NCI-H460 (cell line): ENCODE results near the gene PSMD8. TPM values are rescaled to one million over a fixed set of nuclear protein-coding genes. Genes with fewer than 3 reads are reported as not detected.
"Not testable (repeated sequence)": the region's sequence is repeated elsewhere in the genome, so short reads cannot be mapped to it uniquely, and the experiment has no call there.

Experiments
- DNase-seq: peaks from one replicate; pipeline ENCODE4 v3.0.0-alpha.2; 2016; ENCODE audit warnings: low read depth; ENCODE audit errors: extremely low read depth
- total RNA-seq: library from RNA; depleted of rRNA; stranded (reverse); fragments of >200 nt; shearing (Covaris generic); gene quantifications from 2 replicates; pipeline ENCODE4 v1.2.3, GENCODE V29; 2014

Gene PSMD8
- total RNA-seq, 1 experiment from 2014 or later, result 155 TPM

GRCh38 chr19:38409631-38410133 is 35.3 kb downstream of the PSMD8 start:
- no peak for DNase-seq

DNA sequence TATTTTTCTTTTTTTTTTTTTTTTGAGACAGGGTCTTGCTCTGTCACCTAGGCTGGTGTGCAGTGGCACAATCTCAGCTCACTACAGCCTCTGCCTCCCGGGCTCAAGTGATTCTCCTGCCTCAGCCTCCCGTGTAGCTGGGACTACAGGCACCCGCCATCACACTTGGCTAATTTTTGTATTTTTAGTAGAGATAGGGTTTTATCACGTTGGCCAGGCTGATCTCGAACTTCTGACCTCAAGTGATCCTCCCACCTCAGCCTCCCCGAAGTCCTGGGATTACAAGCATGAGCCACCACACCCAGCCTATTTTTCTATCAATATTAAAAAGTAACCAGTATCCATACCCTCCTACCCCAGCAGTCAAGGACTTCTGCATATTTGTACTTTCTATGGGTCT is 36.0 kb downstream of the PSMD8 start:
- not testable (repeated sequence) for DNase-seq

GRCh38 chr19:38411041-38411712 is 36.8 kb downstream of the PSMD8 start:
- DNase-seq, result no peak

DNA sequence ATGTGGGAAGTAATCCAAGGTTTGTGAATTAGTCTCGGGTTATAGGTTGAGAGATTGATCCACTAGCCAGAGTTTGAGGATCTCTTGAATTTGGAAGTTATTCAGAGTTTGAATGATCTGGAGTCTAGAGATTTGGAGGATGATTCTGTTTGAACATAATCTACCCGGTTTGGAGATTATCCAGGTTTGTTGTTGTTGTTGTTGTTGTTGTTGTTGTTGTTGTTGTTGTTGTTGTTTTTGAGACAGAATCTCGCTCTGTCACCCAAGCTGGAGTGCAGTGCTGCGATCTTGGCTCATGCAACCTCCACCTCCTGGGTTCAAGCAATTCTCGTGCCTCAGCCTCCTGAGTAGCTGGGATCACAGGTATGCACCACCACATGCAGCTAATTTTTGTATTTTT is 37.5 kb downstream of the PSMD8 start:
- DNase-seq, result not testable (repeated sequence)

DNA sequence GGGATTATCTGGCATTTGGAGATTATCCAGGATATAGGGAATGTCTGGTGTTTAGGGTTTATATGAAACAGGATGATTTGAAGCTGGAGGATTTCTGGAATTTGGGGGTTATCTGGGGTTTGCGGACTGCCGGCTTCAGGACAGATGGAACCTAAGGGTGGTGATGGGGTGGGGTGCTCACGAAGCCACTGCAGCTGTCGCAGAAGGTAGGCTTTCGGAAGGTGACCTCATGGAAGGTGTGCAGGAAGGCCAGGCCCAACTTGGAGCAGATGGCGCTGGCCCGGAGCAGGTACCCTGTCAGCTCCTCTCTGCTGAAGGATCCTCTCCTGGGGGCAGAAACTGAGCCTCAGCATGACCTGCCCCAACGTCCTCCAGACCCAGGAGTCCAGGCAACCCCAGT is 38.1 kb downstream of the PSMD8 start:
- no peak for DNase-seq

DNA sequence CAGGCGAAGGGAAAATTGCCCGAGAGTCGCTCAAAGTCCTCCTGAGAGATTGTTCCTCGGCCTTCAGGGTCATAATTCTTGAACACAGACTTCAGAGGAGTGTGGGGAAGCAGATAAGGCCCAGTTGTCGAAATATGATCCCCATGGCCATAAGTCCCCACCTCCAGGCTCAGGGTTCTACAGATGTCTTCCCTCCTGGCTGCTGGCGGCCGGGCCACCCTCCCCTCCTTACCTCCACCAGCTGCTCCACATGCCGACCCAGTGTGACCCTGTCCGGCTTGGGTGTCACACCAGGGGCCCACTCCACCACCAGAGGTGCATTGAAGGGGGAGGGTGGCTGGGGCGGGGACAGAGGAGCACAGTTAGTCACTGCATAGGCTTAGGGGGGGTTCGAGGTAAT is 38.6 kb downstream of the PSMD8 start:
- no peak for DNase-seq

- DNase-seq, result no peak
Measured at GRCh38 chr19:38413416-38413815, 39.0 kb downstream of the PSMD8 start.

DNA sequence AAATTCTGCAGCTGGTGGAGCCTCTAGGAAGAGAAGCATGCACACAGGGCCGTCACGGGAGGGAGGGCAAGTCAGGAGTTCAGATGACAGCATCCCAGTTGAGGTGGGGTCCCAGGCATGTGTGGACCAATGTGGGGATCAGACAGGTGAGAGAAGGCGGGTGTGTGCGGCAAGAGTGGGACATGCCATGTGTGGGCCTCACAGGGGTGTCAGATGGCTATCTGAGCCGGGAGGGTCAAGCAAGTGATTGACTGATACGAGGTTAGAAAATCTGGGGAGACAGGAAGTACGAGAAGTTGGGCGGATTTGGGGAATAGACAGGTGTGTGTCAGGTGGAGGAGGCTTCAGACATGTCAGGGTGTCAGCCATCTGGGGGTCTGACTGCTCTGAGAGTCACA is 42.8 kb downstream of the PSMD8 start:
- DNase-seq, result no peak

- DNase-seq, result peak; percentile 39
Measured at GRCh38 chr19:38417544-38418506, 43.5 kb downstream of the PSMD8 start.

GRCh38 chr19:38420935-38421334 is 46.6 kb downstream of the PSMD8 start:
- no peak for DNase-seq

GRCh38 chr19:38421856-38422255 is 47.5 kb downstream of the PSMD8 start:
- DNase-seq, result no peak

DNA sequence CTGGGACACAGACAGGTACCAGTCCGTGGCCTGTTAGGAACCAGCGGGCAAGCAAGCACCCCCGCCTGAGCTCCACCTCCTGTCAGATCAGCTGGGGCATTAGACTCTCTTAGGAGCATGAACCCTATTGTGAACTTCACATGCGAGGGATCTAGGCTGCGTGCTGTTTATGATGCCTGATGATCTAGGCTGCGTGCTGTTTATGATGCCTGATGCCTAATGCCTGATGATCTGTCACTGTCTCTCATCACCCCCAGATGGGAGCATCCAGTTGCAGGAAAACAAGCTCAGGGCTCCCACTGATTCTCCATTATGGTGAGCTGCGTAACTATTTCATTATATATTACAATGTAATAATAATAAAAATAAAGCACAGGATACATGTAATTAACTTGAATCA is 48.1 kb downstream of the PSMD8 start:
- DNase-seq, result no peak

DNA sequence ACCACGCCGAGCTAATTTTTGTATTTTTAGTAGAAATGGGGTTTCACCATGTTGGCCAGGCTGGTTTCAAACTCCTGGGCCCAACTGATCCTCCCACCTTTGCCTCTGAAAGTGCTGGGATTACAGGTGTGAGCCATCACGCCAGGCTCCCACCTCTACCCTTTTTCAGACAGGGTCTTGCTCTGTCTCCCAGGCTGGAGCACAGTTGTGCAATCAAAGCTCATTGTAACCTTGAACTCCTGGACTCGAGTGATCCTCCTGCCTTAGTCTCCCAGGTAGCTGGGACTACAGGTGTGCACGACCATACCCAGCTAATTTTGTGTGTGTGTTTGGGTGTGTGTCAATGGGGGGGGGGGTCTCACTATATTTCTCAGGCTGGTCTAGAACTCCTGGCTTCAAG is 49.9 kb downstream of the PSMD8 start:
- DNase-seq, result no peak

- DNase-seq, result no peak
Measured at GRCh38 chr19:38425222-38425809, 50.9 kb downstream of the PSMD8 start.

- DNase-seq, result no peak
Measured at GRCh38 chr19:38425810-38426466, 51.6 kb downstream of the PSMD8 start, which contains the start of gene RASGRP4. RASGRP4 (minus strand) TSS chr19:38426219; CDS start chr19:38426091, 128 bp downstream.

DNA sequence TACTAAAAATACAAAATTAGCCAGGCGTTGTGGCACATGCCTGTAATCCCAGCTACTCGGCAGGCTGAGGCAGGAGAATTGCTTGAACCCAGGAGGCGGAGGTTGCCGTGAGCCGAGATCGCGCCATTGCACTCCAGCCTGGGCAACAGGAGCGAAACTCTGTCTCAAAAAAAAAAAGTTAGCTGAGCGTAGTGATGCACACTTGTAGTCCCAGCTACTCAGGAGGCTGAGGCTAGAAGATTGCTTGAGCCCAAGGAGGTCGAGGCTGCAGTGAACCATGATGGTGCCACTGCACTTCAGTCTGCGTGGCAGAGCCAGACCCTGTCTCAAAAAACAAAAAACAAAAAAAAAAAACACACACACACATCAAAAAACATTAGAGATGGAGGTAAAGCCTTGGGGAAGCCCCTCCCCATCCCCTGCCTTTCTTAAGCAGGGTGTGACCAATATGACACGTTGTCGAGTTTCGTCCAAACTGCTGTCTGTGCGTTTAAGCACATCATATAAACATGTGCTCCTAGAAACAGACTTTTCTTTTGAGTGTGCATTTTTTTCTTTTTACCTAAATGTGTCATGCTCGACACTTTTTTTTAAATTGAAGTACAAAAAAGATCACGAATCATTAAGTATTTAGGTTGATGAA is 52.8 kb downstream of the PSMD8 start:
- not testable (repeated sequence) for DNase-seq

DNA sequence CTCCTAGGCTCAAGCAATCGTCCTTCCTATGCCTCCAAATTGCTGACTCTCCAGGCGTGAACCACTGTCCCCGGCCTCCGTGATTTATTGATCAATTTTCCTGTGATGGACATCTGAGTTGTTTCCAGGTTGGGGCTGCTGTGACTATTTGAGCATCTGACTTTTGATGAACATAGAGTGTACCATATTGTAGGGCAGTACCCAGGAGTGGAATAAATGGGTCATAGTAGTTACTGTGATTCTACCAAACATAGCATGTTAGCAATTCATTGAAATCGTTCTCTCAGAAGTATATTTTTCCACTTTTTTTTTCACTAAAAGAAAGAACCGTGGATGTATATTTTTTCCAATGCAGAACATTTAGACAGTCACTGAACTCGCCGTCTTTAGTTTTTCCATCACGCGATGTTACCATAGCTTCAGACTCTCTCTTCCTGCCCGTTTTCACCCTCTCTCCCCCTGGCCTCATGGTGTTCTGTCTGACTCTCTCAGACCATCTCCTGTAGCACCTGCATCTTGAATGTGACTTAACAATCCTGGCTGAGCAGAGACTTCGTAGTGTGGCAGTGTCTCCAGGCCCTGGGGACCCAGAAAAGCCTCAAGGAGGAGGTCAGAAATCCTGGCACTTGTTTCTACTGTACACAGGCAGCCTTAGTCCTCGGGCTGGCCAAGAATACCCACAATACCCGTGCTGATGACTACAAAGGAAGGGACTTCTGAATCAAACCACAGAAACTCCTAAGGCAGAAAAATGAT is 54.9 kb downstream of the PSMD8 start:
- no peak for DNase-seq

DNA sequence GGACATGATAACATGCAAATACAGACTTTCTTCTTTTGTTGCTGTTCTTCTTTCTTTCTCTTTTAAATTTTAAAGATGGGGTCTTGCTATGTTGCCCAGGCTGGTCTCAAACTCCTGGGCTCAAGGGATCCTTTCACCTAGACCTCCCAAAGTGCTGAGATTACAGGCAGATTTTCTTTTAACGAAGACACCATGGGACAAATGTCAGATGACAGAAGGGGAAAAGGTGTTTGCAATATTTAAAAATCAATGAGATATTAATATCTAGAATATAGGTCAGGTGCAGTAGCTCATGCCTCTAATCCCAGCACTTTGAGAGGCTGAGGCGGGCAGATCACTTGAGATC is 55.4 kb downstream of the PSMD8 start:
- DNase-seq, result no peak

DNA sequence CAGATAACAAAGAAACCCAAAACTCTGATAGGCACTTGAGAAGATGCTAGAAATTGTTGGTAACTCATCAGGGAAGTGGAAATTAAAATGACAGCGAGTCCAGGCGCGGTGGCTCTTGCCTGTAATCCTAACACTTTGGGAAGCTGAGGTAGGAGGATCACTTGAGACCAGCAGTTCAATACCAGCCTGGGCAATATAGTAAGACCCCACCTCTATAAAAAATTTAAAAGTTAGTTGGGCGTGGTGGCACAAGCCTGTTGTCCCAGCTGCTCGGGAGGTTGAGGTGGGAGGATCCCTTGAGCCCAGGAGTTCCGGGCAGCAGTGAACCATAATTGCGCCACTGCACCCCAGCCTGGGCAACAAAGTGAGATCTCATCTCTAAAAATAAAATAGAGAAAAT is 56.6 kb downstream of the PSMD8 start:
- no peak for DNase-seq
